ENCODE data around the gene EDRF1.
A peak's percentile ranks its signal among the peaks of the same experiment; 100 is the strongest.

EDRF1 gene

GRCh38 chr10:125788156-125789034 is 68.9 kb downstream of the EDRF1 start:
- DNase-seq: peak; percentile 76
- H3K9ac ChIP-seq (ENCODE audit: low read length): no peak overlapping the region
- no peaks in the 10 kb centered on the region; the same call in 1 of the 2 replicates for H3K36me3 ChIP-seq (replicated peaks; ENCODE audit: insufficient read depth, low read length)
- no peaks in the 10 kb centered on the region for H3K79me2 ChIP-seq (ENCODE audit: low read length)
- H2AFZ ChIP-seq (ENCODE audit: low read length): peak overlapping the region; percentile 43
- H3K9me2 ChIP-seq (replicated peaks; ENCODE audit: insufficient read depth, low read length): no peaks in the 10 kb centered on the region
- H3K4me2 ChIP-seq (ENCODE audit: low read depth, low read length): peak overlapping the region; percentile 41; the same call in 1 of the 2 replicates
- H3K27me3 ChIP-seq (replicated peaks; ENCODE audit: insufficient read depth, low read length): no peaks in the 10 kb centered on the region
- peaks cover 21% of the 10 kb centered on the region for H3K4me1 ChIP-seq (ENCODE audit: low read length)
- peak overlapping the region; percentile 47; the same call in 1 of the 2 replicates for H3K27ac ChIP-seq (ENCODE audit: low read length)
- no peaks in the 10 kb centered on the region for H3F3A ChIP-seq (ENCODE audit: insufficient read depth, low read length)
- H3K9me3 ChIP-seq (replicated peaks; ENCODE audit: insufficient read depth, low read length): no peaks in the 10 kb centered on the region
- no peaks in the 10 kb centered on the region for H4K20me1 ChIP-seq (ENCODE audit: insufficient read depth, low read length)
- TF ChIP-seq EZH2 (optimal IDR thresholded peaks at IDR 0.05; ENCODE audit: low read depth, low read length): no peak
- H3K4me3 ChIP-seq (ENCODE audit: low read length): no peak overlapping the region

- Histone ChIP-seq H3K9me3 (replicated peaks; ENCODE audit: insufficient read depth, low read length) (no peaks in the 10 kb centered on the region), H3K9ac (ENCODE audit: low read length) (no peak overlapping the region), H3K79me2 (ENCODE audit: low read length) (no peaks in the 10 kb centered on the region), H2AFZ (ENCODE audit: low read length) (no peak overlapping the region), H3K4me1 (ENCODE audit: low read length) (peaks cover 55% of the 10 kb centered on the region), H3K9me2 (replicated peaks; ENCODE audit: insufficient read depth, low read length) (no peaks in the 10 kb centered on the region), H3K27ac (ENCODE audit: low read length) (no peak overlapping the region), H3K4me3 (ENCODE audit: low read length) (no peak overlapping the region), H3K36me3 (replicated peaks; ENCODE audit: insufficient read depth, low read length) (no peaks in the 10 kb centered on the region; the same call in 1 of the 2 replicates), H3K4me2 (ENCODE audit: low read depth, low read length) (no peak overlapping the region), H3F3A (ENCODE audit: insufficient read depth, low read length) (peaks cover 30% of the 10 kb centered on the region), H3K27me3 (replicated peaks; ENCODE audit: insufficient read depth, low read length) (no peaks in the 10 kb centered on the region), H4K20me1 (ENCODE audit: insufficient read depth, low read length) (no peaks in the 10 kb centered on the region)
- no peak for TF ChIP-seq CTCF (IDR thresholded peaks at IDR 0.05; ENCODE audit: low read length)
- TF ChIP-seq EZH2 (optimal IDR thresholded peaks at IDR 0.05; ENCODE audit: low read depth, low read length): no peak
- TF ChIP-seq EZH2phosphoT487 (IDR thresholded peaks at IDR 0.05; ENCODE audit: low read length): no peak
- no peak for DNase-seq
These were observed 73.1 kb downstream of the EDRF1 start for GRCh38 chr10:125792342-125793300.

- H3K4me2 ChIP-seq (ENCODE audit: low read depth, low read length): peak overlapping the region; percentile 77
- H3K36me3 ChIP-seq (replicated peaks; ENCODE audit: insufficient read depth, low read length): no peaks in the 10 kb centered on the region
These were observed 75.6 kb downstream of the EDRF1 start for GRCh38 chr10:125795128-125795527.

More at GRCh38 chr10:125795128-125795527, 75.6 kb downstream of the EDRF1 start:
- no peaks in the 10 kb centered on the region for H3K9me3 ChIP-seq (replicated peaks; ENCODE audit: insufficient read depth, low read length)
- H3K79me2 ChIP-seq (ENCODE audit: low read length): no peaks in the 10 kb centered on the region
- H3K9ac ChIP-seq (ENCODE audit: low read length): peak overlapping the region; percentile 32; the same call in 1 of the 2 replicates
- H3K9me2 ChIP-seq (replicated peaks; ENCODE audit: insufficient read depth, low read length): no peaks in the 10 kb centered on the region
- H3K4me1 ChIP-seq (ENCODE audit: low read length): peaks cover 65% of the 10 kb centered on the region
- H4K20me1 ChIP-seq (ENCODE audit: insufficient read depth, low read length): no peaks in the 10 kb centered on the region
- H3K4me3 ChIP-seq (ENCODE audit: low read length): peak overlapping the region; percentile 37; the same call in 1 of the 2 replicates
- no peaks in the 10 kb centered on the region for H3K27me3 ChIP-seq (replicated peaks; ENCODE audit: insufficient read depth, low read length)
- H3K27ac ChIP-seq (ENCODE audit: low read length): peak overlapping the region; percentile 97
- TF ChIP-seq EZH2phosphoT487 (IDR thresholded peaks at IDR 0.05; ENCODE audit: low read length): no peak
- TF ChIP-seq EZH2 (optimal IDR thresholded peaks at IDR 0.05; ENCODE audit: low read depth, low read length): no peak
- TF ChIP-seq CTCF (IDR thresholded peaks at IDR 0.05; ENCODE audit: low read length): no peak
- H3F3A ChIP-seq (ENCODE audit: insufficient read depth, low read length): peaks cover 44% of the 10 kb centered on the region
- no peak for DNase-seq
- H2AFZ ChIP-seq (ENCODE audit: low read length): no peak overlapping the region
